ENCODE results near the gene PGM5. TPM values are rescaled to one million over a fixed set of nuclear protein-coding genes. Genes with fewer than 3 reads are reported as not detected.

Gene PGM5
- total and polyA plus RNA-seq, 2 experiments from 2014 or later, result not detected

- DNase-seq (ENCODE audit: low spot score) (peak; percentile 44), ATAC-seq (peak; percentile 84)
- peaks cover 1% of the 10 kb centered on the region for H3K27me3 Mint-ChIP-seq (ENCODE audit: insufficient read depth, low read depth, poor library complexity)
- H3K27me3 ChIP-seq (ENCODE audit: insufficient read depth), result peaks cover 10% of the 10 kb centered on the region; the same call in 1 of the 2 replicates
- no peaks in the 10 kb centered on the region for H3K9me2 ChIP-seq (ENCODE audit: insufficient read depth)
- H3K4me2 ChIP-seq, result no peak overlapping the region
- no peak overlapping the region for H3K27ac Mint-ChIP-seq
- H3K4me1 ChIP-seq (ENCODE audit: insufficient read depth), result peaks cover 5% of the 10 kb centered on the region; the same call in 1 of the 2 replicates
- H3K4me1 Mint-ChIP-seq, result peaks cover 19% of the 10 kb centered on the region; the same call in 2 of the 3 replicates
- H3K79me2 ChIP-seq (replicated peaks; ENCODE audit: insufficient read depth), result no peaks in the 10 kb centered on the region
- no peak overlapping the region for H3K4me3 ChIP-seq
- no peaks in the 10 kb centered on the region for H3K9me3 Mint-ChIP-seq
- peak overlapping the region; percentile 24 for H2AFZ ChIP-seq
- 0 out of 2 replicates have a peak, but pooled peaks cover 2% of the 10 kb centered on the region for H4K20me1 ChIP-seq (replicated peaks; ENCODE audit: insufficient read depth)
- no peaks in the 10 kb centered on the region for H3K36me3 Mint-ChIP-seq (ENCODE audit: low read depth)
- no peaks in the 10 kb centered on the region for H3K36me3 ChIP-seq (ENCODE audit: insufficient read depth)
- H3K4me3 Mint-ChIP-seq, result no peak overlapping the region
- no peaks in the 10 kb centered on the region for H3F3A ChIP-seq (replicated peaks; ENCODE audit: low read depth)
- H3K27ac ChIP-seq (ENCODE audit: low read depth), result no peak overlapping the region
- no peak for TF ChIP-seq POLR2AphosphoS5 (IDR thresholded peaks at IDR 0.05; ENCODE audit: low read depth)
- no peak for TF ChIP-seq CREB1 (CRISPR knock-in tag; IDR thresholded peaks at IDR 0.05; ENCODE audit: low read depth)
- no peak for TF ChIP-seq REST (IDR thresholded peaks at IDR 0.05; ENCODE audit: unreplicated experiment)
These were observed 105.8 kb downstream of the PGM5 start for GRCh38 chr9:68462105-68462775.

GRCh38 chr9:68470067-68470466, 113.7 kb downstream of the PGM5 start:
- Histone ChIP-seq H4K20me1 (replicated peaks; ENCODE audit: insufficient read depth) (no peaks in the 10 kb centered on the region), H2AFZ (no peak overlapping the region), H3K27ac (ENCODE audit: low read depth) (no peak overlapping the region), H3K4me3 (no peak overlapping the region), H3K4me1 (ENCODE audit: insufficient read depth) (no peaks in the 10 kb centered on the region), H3K4me2 (no peak overlapping the region), H3K79me2 (replicated peaks; ENCODE audit: insufficient read depth) (no peaks in the 10 kb centered on the region), H3K9me2 (ENCODE audit: insufficient read depth) (no peaks in the 10 kb centered on the region), H3K36me3 (ENCODE audit: insufficient read depth) (no peaks in the 10 kb centered on the region), H3F3A (replicated peaks; ENCODE audit: low read depth) (no peaks in the 10 kb centered on the region), H3K27me3 (ENCODE audit: insufficient read depth) (0 out of 2 replicates have a peak, but pooled peaks cover 4% of the 10 kb centered on the region)
- no peaks in the 10 kb centered on the region for H3K36me3 Mint-ChIP-seq (ENCODE audit: low read depth)
- ATAC-seq, result no peak
- no peak overlapping the region for H3K27ac Mint-ChIP-seq
- H3K9me3 Mint-ChIP-seq, result no peaks in the 10 kb centered on the region; the same call in 2 of the 3 replicates
- no peak overlapping the region for H3K4me3 Mint-ChIP-seq
- DNase-seq (ENCODE audit: low spot score), result no peak
- H3K4me1 Mint-ChIP-seq, result no peaks in the 10 kb centered on the region
- H3K27me3 Mint-ChIP-seq (ENCODE audit: insufficient read depth, low read depth, poor library complexity), result peaks cover 2% of the 10 kb centered on the region
- TF ChIP-seq STAT1 (IDR thresholded peaks at IDR 0.05; ENCODE audit: unreplicated experiment) (no peak), NANOG (IDR thresholded peaks at IDR 0.05; ENCODE audit: borderline replicate concordance) (no peak), ZNF331 (CRISPR knock-in tag; IDR thresholded peaks at IDR 0.05; ENCODE audit: low read depth) (no peak), POLR2AphosphoS5 (IDR thresholded peaks at IDR 0.05; ENCODE audit: low read depth) (no peak), JUNB (IDR thresholded peaks at IDR 0.05; ENCODE audit: unreplicated experiment) (no peak), ZNF462 (CRISPR knock-in tag; IDR thresholded peaks at IDR 0.05) (no peak), CTCF (conservative IDR thresholded peaks at IDR 0.05; ENCODE audit: low read depth in 2 of 2) (no peak)

Data from GM23338 (cell line).